ENCODE measurements around the gene COPA. TPM values are rescaled to one million over a fixed set of nuclear protein-coding genes. Genes with fewer than 3 reads are reported as not detected.

The COPA gene
- total and polyA plus RNA-seq, 2 experiments from 2014 or later = 141 to 151 TPM

DNA sequence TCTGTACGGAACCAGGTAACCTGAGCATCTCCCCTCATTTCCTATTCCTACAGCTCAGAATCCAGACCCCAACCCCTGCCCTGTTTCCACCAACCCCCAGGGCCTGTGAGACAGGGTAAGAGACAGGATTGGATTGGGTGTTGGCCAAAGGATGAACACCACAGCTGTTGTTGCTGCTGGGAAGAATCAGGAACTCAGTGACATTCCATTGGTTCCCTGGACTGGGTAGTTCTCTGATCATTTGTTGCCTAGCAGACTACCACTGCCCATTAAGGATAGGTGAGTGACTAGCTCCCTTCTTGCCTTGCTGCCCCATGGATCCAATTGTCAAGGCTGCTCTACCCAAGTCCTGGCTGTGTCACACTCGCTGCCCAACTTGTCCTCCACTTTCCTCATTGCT, 10.2 kb upstream of the COPA start:
- H3K4me1 ChIP-seq (ENCODE audit: insufficient read depth) = no peaks in the 10 kb centered on the region
- no peak overlapping the region for H2AFZ ChIP-seq
- H3K9me3 ChIP-seq (ENCODE audit: low read depth) = no peaks in the 10 kb centered on the region
- TF ChIP-seq EZH2 (IDR thresholded peaks at IDR 0.05; ENCODE audit: borderline replicate concordance) = no peak
- TF ChIP-seq, protein P1, sequence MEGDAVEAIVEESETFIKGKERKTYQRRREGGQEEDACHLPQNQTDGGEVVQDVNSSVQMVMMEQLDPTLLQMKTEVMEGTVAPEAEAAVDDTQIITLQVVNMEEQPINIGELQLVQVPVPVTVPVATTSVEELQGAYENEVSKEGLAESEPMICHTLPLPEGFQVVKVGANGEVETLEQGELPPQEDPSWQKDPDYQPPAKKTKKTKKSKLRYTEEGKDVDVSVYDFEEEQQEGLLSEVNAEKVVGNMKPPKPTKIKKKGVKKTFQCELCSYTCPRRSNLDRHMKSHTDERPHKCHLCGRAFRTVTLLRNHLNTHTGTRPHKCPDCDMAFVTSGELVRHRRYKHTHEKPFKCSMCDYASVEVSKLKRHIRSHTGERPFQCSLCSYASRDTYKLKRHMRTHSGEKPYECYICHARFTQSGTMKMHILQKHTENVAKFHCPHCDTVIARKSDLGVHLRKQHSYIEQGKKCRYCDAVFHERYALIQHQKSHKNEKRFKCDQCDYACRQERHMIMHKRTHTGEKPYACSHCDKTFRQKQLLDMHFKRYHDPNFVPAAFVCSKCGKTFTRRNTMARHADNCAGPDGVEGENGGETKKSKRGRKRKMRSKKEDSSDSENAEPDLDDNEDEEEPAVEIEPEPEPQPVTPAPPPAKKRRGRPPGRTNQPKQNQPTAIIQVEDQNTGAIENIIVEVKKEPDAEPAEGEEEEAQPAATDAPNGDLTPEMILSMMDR (IDR thresholded peaks at IDR 0.05; ENCODE audit: poor library complexity) = no peak
- TF ChIP-seq EZH2phosphoT487 (IDR thresholded peaks at IDR 0.05; ENCODE audit: low read depth, severe bottlenecking, unreplicated experiment) = no peak
- H3K4me2 ChIP-seq = no peak overlapping the region
- no peak overlapping the region for H3K4me3 ChIP-seq
- no peaks in the 10 kb centered on the region for H4K20me1 ChIP-seq (ENCODE audit: insufficient read depth, poor library complexity, severe bottlenecking)
- H3K27ac ChIP-seq = no peak overlapping the region
- no peaks in the 10 kb centered on the region for H3K27me3 ChIP-seq
- H3K79me2 ChIP-seq = no peaks in the 10 kb centered on the region
- no peaks in the 10 kb centered on the region for H3K36me3 ChIP-seq (replicated peaks; ENCODE audit: insufficient read depth, low read depth)
- no peak for DNase-seq (ENCODE audit: low spot score)
- H3K9me2 ChIP-seq (replicated peaks; ENCODE audit: insufficient read depth) = no peaks in the 10 kb centered on the region
- 95% methylated on average over 2 of the region's 2 CpGs for WGBS (ENCODE audit: low lambda C conversion rate, missing lambda C conversion rate)

DNA sequence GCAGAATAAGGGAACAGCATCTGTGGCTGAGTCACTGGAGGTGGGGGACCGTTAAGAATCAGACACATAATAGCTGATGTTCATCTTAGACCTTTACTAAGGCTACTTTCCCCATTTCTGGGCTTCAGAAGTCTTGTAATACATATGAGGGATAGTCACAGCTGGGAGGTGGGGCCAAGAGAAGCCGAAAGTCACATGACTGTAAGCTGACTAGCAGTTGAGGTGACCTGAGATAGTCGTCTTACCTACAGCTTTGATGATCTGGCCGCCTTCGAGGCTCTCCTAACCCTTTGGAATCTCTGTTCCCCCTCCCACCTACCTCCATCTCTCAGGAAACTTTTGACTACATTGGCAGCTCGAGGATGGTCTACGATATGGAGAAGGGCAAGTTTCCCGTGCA, 9.5 kb upstream of the COPA start:
- no peaks in the 10 kb centered on the region for H3K4me1 ChIP-seq (ENCODE audit: insufficient read depth)
- DNase-seq (ENCODE audit: low spot score) = no peak
- no peaks in the 10 kb centered on the region for H3K9me2 ChIP-seq (replicated peaks; ENCODE audit: insufficient read depth)
- H3K27ac ChIP-seq = no peak overlapping the region
- H3K27me3 ChIP-seq = no peaks in the 10 kb centered on the region
- H3K9me3 ChIP-seq (ENCODE audit: low read depth) = no peaks in the 10 kb centered on the region
- H3K4me3 ChIP-seq = no peak overlapping the region
- H3K79me2 ChIP-seq = no peaks in the 10 kb centered on the region
- H4K20me1 ChIP-seq (ENCODE audit: insufficient read depth, poor library complexity, severe bottlenecking) = no peaks in the 10 kb centered on the region
- no peak overlapping the region for H3K4me2 ChIP-seq
- 92% methylated on average over 8 of the region's 8 CpGs for WGBS (ENCODE audit: low lambda C conversion rate, missing lambda C conversion rate)
- H3K36me3 ChIP-seq (replicated peaks; ENCODE audit: insufficient read depth, low read depth) = no peaks in the 10 kb centered on the region
- no peak overlapping the region for H2AFZ ChIP-seq
- TF ChIP-seq EZH2phosphoT487 (IDR thresholded peaks at IDR 0.05; ENCODE audit: low read depth, severe bottlenecking, unreplicated experiment) (no peak), EZH2 (IDR thresholded peaks at IDR 0.05; ENCODE audit: borderline replicate concordance) (no peak)
- TF ChIP-seq, protein P1 (IDR thresholded peaks at IDR 0.05; ENCODE audit: poor library complexity) = no peak

DNA sequence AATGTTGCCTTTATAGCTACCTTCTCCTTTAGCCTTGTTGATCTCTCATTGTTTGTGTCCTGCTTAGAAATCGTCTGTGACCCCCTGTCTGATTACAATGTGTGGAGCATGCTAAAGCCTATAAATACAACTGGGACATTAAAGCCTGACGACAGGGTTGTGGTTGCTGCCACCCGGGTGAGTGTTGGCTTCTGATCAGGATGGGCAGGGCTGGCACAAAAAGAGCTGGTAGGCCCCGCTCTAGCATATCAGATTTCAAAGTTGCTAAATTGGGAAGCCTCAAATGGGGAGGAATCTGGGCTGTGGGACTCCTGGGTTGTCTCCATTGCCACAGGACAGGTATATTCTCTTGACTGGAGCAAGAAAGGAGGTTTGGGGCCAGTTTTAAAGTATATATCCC, 8.6 kb upstream of the COPA start:
- no peaks in the 10 kb centered on the region for H3K36me3 ChIP-seq (replicated peaks; ENCODE audit: insufficient read depth, low read depth)
- 89% methylated on average over 4 of the region's 4 CpGs for WGBS (ENCODE audit: low lambda C conversion rate, missing lambda C conversion rate)

More for the DNA sequence above, 8.6 kb upstream of the COPA start:
- Histone ChIP-seq H2AFZ (no peak overlapping the region), H3K27ac (no peak overlapping the region), H3K9me2 (replicated peaks; ENCODE audit: insufficient read depth) (no peaks in the 10 kb centered on the region), H4K20me1 (ENCODE audit: insufficient read depth, poor library complexity, severe bottlenecking) (no peaks in the 10 kb centered on the region), H3K4me2 (no peak overlapping the region), H3K9me3 (ENCODE audit: low read depth) (no peaks in the 10 kb centered on the region), H3K79me2 (peaks cover 8% of the 10 kb centered on the region), H3K4me3 (no peak overlapping the region), H3K4me1 (ENCODE audit: insufficient read depth) (no peaks in the 10 kb centered on the region), H3K27me3 (no peaks in the 10 kb centered on the region)
- no peak for DNase-seq (ENCODE audit: low spot score)
- TF ChIP-seq, protein P1 (IDR thresholded peaks at IDR 0.05; ENCODE audit: poor library complexity) = no peak
- TF ChIP-seq EZH2phosphoT487 (IDR thresholded peaks at IDR 0.05; ENCODE audit: low read depth, severe bottlenecking, unreplicated experiment) = no peak
- no peak for TF ChIP-seq EZH2 (IDR thresholded peaks at IDR 0.05; ENCODE audit: borderline replicate concordance)

All from hepatocyte (in vitro differentiated cells).